Neutrophil (primary cell): ENCODE data around the gene CCSER1.
"Not testable (repeated sequence)": the region's sequence is repeated elsewhere in the genome, so short reads cannot be mapped to it uniquely, and the experiment has no call there.

ENCODE experiments used
- H3K27ac ChIP-seq: fragments of 200-600 bp; sonication (generic); 2 replicates; pipeline ENCODE4 v1.5.1; 2016; ENCODE audit warnings: mild to moderate bottlenecking, moderate library complexity
- H3K27me3 ChIP-seq: fragments of 200-600 bp; sonication (generic); 2 replicates; pipeline ENCODE4 v1.6.0; 2016; ENCODE audit warnings: mild to moderate bottlenecking
- H3K36me3 ChIP-seq: fragments of 200-600 bp; sonication (generic); 2 replicates; pipeline ENCODE4 v1.5.1; 2017
- H3K4me1 ChIP-seq, 2 experiments: fragments of 200-600 bp in 1 of 2; sonication (generic) in 1 of 2; 1 replicate in 1 of 2; 2 replicates in 1 of 2; pipeline versions ENCODE4 v1.5.1 to v1.6.1; 2013 to 2016; ENCODE audit warnings: low read depth in 1 of 2, low read length in 1 of 2, mild to moderate bottlenecking in 1 of 2, moderate library complexity in 1 of 2; ENCODE audit not compliant: control insufficient read depth in 1 of 2, insufficient read depth in 1 of 2
- H3K4me3 ChIP-seq, 2 experiments: fragments of 200-600 bp in 1 of 2; sonication (generic) in 1 of 2; 1 replicate in 1 of 2; 2 replicates in 1 of 2; pipeline ENCODE4 v1.5.1; 2013 to 2016; ENCODE audit warnings: low read depth in 1 of 2, low read length in 1 of 2, mild to moderate bottlenecking in 1 of 2, moderate library complexity in 1 of 2
- H3K9me3 ChIP-seq: fragments of 200-600 bp; sonication (generic); 2 replicates; pipeline ENCODE4 v1.5.1; 2016
- CTCF ChIP-seq: fragments of 200-600 bp; sonication (generic); IDR thresholded peaks from 2 replicates; pipeline ENCODE4 v1.5.1; 2016; ENCODE audit warnings: antibody characterized with exemption

CCSER1 gene

GRCh38 chr4:90875791-90876190, 748.6 kb downstream of the CCSER1 start:
- no peaks in the 10 kb centered on the region for H3K36me3 ChIP-seq
- no peaks in the 10 kb centered on the region for H3K27me3 ChIP-seq
- H3K4me1 ChIP-seq, result no peaks in the 10 kb centered on the region
- TF ChIP-seq CTCF, result no peak
- no peaks in the 10 kb centered on the region for H3K9me3 ChIP-seq
- H3K4me3 ChIP-seq, result no peak overlapping the region
- no peak overlapping the region for H3K27ac ChIP-seq

GRCh38 chr4:90876296-90876695, 749.1 kb downstream of the CCSER1 start:
- Histone ChIP-seq H3K27ac (no peak overlapping the region), H3K36me3 (no peaks in the 10 kb centered on the region), H3K9me3 (no peaks in the 10 kb centered on the region), H3K27me3 (no peaks in the 10 kb centered on the region), H3K4me1 (no peaks in the 10 kb centered on the region), H3K4me3 (no peak overlapping the region)
- TF ChIP-seq CTCF, result no peak

- Histone ChIP-seq H3K27me3 (no peaks in the 10 kb centered on the region), H3K36me3 (no peaks in the 10 kb centered on the region), H3K4me3 (no peak overlapping the region), H3K27ac (no peak overlapping the region), H3K9me3 (no peaks in the 10 kb centered on the region), H3K4me1 (no peaks in the 10 kb centered on the region)
- TF ChIP-seq CTCF, result no peak
These were observed 756.3 kb downstream of the CCSER1 start for GRCh38 chr4:90883519-90883918.

- no peak overlapping the region for H3K4me3 ChIP-seq
- H3K36me3 ChIP-seq, result no peaks in the 10 kb centered on the region
- TF ChIP-seq CTCF, result no peak
- no peaks in the 10 kb centered on the region for H3K27me3 ChIP-seq
- no peaks in the 10 kb centered on the region for H3K9me3 ChIP-seq
- no peak overlapping the region for H3K27ac ChIP-seq
- H3K4me1 ChIP-seq, result no peaks in the 10 kb centered on the region
These were observed 761.4 kb downstream of the CCSER1 start for GRCh38 chr4:90888571-90888970.

- H3K4me3 ChIP-seq, result no peak overlapping the region
These were observed 762.0 kb downstream of the CCSER1 start for GRCh38 chr4:90889171-90889570.

GRCh38 chr4:90903413-90903812, 776.2 kb downstream of the CCSER1 start:
- H3K27ac ChIP-seq, H3K4me3 ChIP-seq, H3K36me3 ChIP-seq, H3K27me3 ChIP-seq, H3K9me3 ChIP-seq, H3K4me1 ChIP-seq: not testable (repeated sequence)

More at GRCh38 chr4:90889171-90889570, 762.0 kb downstream of the CCSER1 start:
- no peaks in the 10 kb centered on the region for H3K4me1 ChIP-seq
- TF ChIP-seq CTCF, result no peak
- no peaks in the 10 kb centered on the region for H3K9me3 ChIP-seq
- H3K27me3 ChIP-seq, result no peaks in the 10 kb centered on the region
- no peak overlapping the region for H3K27ac ChIP-seq
- H3K36me3 ChIP-seq, result no peaks in the 10 kb centered on the region
